ENCODE results near the gene PRKD2.

Gene PRKD2

GRCh38 chr19:46698395-46699321 lies 18.3 kb downstream of the PRKD2 start:
- H3K27ac ChIP-seq: no peak overlapping the region
- no peak for TF ChIP-seq CTCF (conservative IDR thresholded peaks at IDR 0.05)

- TF ChIP-seq CTCF (conservative IDR thresholded peaks at IDR 0.05): no peak
- no peak overlapping the region for H3K27ac ChIP-seq
These were observed 19.5 kb downstream of the PRKD2 start for GRCh38 chr19:46697204-46697960.

GRCh38 chr19:46696866-46697203 lies 20.1 kb downstream of the PRKD2 start:
- no peak overlapping the region for H3K27ac ChIP-seq
- TF ChIP-seq CTCF (conservative IDR thresholded peaks at IDR 0.05): no peak

- no peak for TF ChIP-seq CTCF (conservative IDR thresholded peaks at IDR 0.05)
- no peak overlapping the region for H3K27ac ChIP-seq
These were observed 20.9 kb downstream of the PRKD2 start for GRCh38 chr19:46696052-46696451.

GRCh38 chr19:46693760-46694159 lies 23.2 kb downstream of the PRKD2 start:
- H3K27ac ChIP-seq: no peak overlapping the region
- no peak for TF ChIP-seq CTCF (conservative IDR thresholded peaks at IDR 0.05)

GRCh38 chr19:46692918-46693722 lies 23.8 kb downstream of the PRKD2 start:
- H3K27ac ChIP-seq: no peak overlapping the region
- no peak for TF ChIP-seq CTCF (conservative IDR thresholded peaks at IDR 0.05)

- H3K27ac ChIP-seq: no peak overlapping the region
- no peak for TF ChIP-seq CTCF (conservative IDR thresholded peaks at IDR 0.05)
These were observed 25.0 kb downstream of the PRKD2 start for GRCh38 chr19:46691948-46692347.
